Parathyroid adenoma (tissue), 2 donors: ENCODE data around the gene C20orf144.
"Not testable (repeated sequence)": the region's sequence is repeated elsewhere in the genome, so short reads cannot be mapped to it uniquely, and the experiment has no call there.

ENCODE experiments used
- H2AFZ ChIP-seq: fragments of 300-600 bp; sonication (generic); one replicate; pipeline ENCODE4 v1.7.0; 2017; ENCODE audit warnings: antibody characterized with exemption, mild to moderate bottlenecking
- H3K27ac ChIP-seq: fragments of 300-600 bp; sonication (generic); one replicate; pipeline ENCODE4 v1.7.0; 2017
- H3K27me3 ChIP-seq: fragments of 300-600 bp; sonication (generic); one replicate; pipeline ENCODE4 v1.7.0; 2017; ENCODE audit warnings: low read length; ENCODE audit not compliant: control insufficient read depth, insufficient read depth
- H3K36me3 ChIP-seq: fragments of 300-600 bp; sonication (generic); one replicate; pipeline ENCODE4 v1.7.0; 2017; ENCODE audit warnings: low read length; ENCODE audit not compliant: control insufficient read depth, insufficient read depth
- H3K4me1 ChIP-seq: fragments of 300-600 bp; sonication (generic); one replicate; pipeline ENCODE4 v1.7.0; 2017; ENCODE audit warnings: control low read depth
- H3K4me2 ChIP-seq: fragments of 300-600 bp; sonication (generic); one replicate; pipeline ENCODE4 v1.7.0; 2017; ENCODE audit warnings: low read length
- H3K4me3 ChIP-seq: fragments of 300-600 bp; sonication (generic); one replicate; pipeline ENCODE4 v1.7.0; 2017; ENCODE audit warnings: low read depth, low read length
- H3K79me2 ChIP-seq: fragments of 300-600 bp; sonication (generic); one replicate; pipeline ENCODE4 v1.7.0; 2017; ENCODE audit warnings: control low read depth
- H3K9ac ChIP-seq: fragments of 300-600 bp; sonication (generic); one replicate; pipeline ENCODE4 v1.7.0; 2017; ENCODE audit warnings: mild to moderate bottlenecking
- H3K9me3 ChIP-seq: fragments of 300-600 bp; sonication (generic); one replicate; pipeline ENCODE4 v1.7.0; 2017; ENCODE audit warnings: low read length; ENCODE audit not compliant: control insufficient read depth
- CTCF ChIP-seq: fragments of 300-600 bp; sonication (generic); IDR thresholded peaks from one replicate; pipeline ENCODE4 v1.7.0; 2017; ENCODE audit warnings: antibody characterized with exemption, mild to moderate bottlenecking
- donor health status: primary hyperparathyroidism.

C20orf144 gene

GRCh38 chr20:33645396-33645795 lies 16.7 kb upstream of the C20orf144 start:
- no peak overlapping the region for H3K27ac ChIP-seq
- H3K36me3 ChIP-seq, result no peaks in the 10 kb centered on the region
- H3K9ac ChIP-seq, result no peak overlapping the region

GRCh38 chr20:33646191-33646590 lies 15.9 kb upstream of the C20orf144 start:
- Histone ChIP-seq H3K9me3 (no peaks in the 10 kb centered on the region), H3K4me3 (no peak overlapping the region), H3K9ac (no peak overlapping the region), H3K36me3 (no peaks in the 10 kb centered on the region), H3K4me2 (no peak overlapping the region), H3K4me1 (no peaks in the 10 kb centered on the region), H3K27me3 (no peaks in the 10 kb centered on the region), H3K79me2 (no peaks in the 10 kb centered on the region), H3K27ac (no peak overlapping the region), H2AFZ (no peak overlapping the region)
- no peak for TF ChIP-seq CTCF

More at GRCh38 chr20:33645396-33645795, 16.7 kb upstream of the C20orf144 start:
- Histone ChIP-seq H2AFZ (no peak overlapping the region), H3K79me2 (no peaks in the 10 kb centered on the region), H3K4me2 (peak overlapping the region; percentile 25), H3K9me3 (no peaks in the 10 kb centered on the region), H3K27me3 (no peaks in the 10 kb centered on the region), H3K4me3 (no peak overlapping the region), H3K4me1 (no peaks in the 10 kb centered on the region)
- no peak for TF ChIP-seq CTCF

GRCh38 chr20:33646959-33647602 lies 15.0 kb upstream of the C20orf144 start:
- H3K79me2 ChIP-seq, H3K27ac ChIP-seq, H3K4me3 ChIP-seq: not testable (repeated sequence)

GRCh38 chr20:33647603-33648395 lies 14.3 kb upstream of the C20orf144 start:
- Histone ChIP-seq H3K79me2 (no peaks in the 10 kb centered on the region), H3K27ac (no peak overlapping the region), H3K27me3 (no peaks in the 10 kb centered on the region), H3K9me3 (no peaks in the 10 kb centered on the region), H3K36me3 (no peaks in the 10 kb centered on the region), H2AFZ (no peak overlapping the region), H3K4me3 (no peak overlapping the region), H3K4me2 (no peak overlapping the region), H3K4me1 (no peaks in the 10 kb centered on the region), H3K9ac (no peak overlapping the region)
- TF ChIP-seq CTCF, result no peak

More at GRCh38 chr20:33646959-33647602, 15.0 kb upstream of the C20orf144 start:
- H3K4me1 ChIP-seq, H3K9me3 ChIP-seq, H2AFZ ChIP-seq, H3K9ac ChIP-seq, H3K36me3 ChIP-seq, H3K27me3 ChIP-seq, H3K4me2 ChIP-seq: not testable (repeated sequence)

GRCh38 chr20:33648396-33649004 lies 13.6 kb upstream of the C20orf144 start:
- no peaks in the 10 kb centered on the region for H3K27me3 ChIP-seq
- no peaks in the 10 kb centered on the region for H3K9me3 ChIP-seq
- no peaks in the 10 kb centered on the region for H3K36me3 ChIP-seq
- TF ChIP-seq CTCF, result no peak
- no peak overlapping the region for H3K4me2 ChIP-seq
- no peaks in the 10 kb centered on the region for H3K79me2 ChIP-seq
- no peak overlapping the region for H2AFZ ChIP-seq
- H3K4me3 ChIP-seq, result no peak overlapping the region
- no peak overlapping the region for H3K27ac ChIP-seq
- H3K9ac ChIP-seq, result no peak overlapping the region
- peaks cover 2% of the 10 kb centered on the region for H3K4me1 ChIP-seq
